Measurements from ENCODE around the gene ERGIC1.
"Not testable (repeated sequence)": the region's sequence is repeated elsewhere in the genome, so short reads cannot be mapped to it uniquely, and the experiment has no call there.

Gene ERGIC1

GRCh38 chr5:172846249-172846648 lies 12.2 kb downstream of the ERGIC1 start:
- DNase-seq (ENCODE audit: low read depth in 2 of 2, low spot score in 1 of 2): no peak

GRCh38 chr5:172846677-172847076 lies 12.6 kb downstream of the ERGIC1 start:
- DNase-seq (ENCODE audit: low read depth in 2 of 2, low spot score in 1 of 2): no peak

- not testable (repeated sequence) for DNase-seq (ENCODE audit: low read depth in 2 of 2, low spot score in 1 of 2)
Measured at GRCh38 chr5:172847584-172847983, 13.5 kb downstream of the ERGIC1 start.

GRCh38 chr5:172848419-172848818 lies 14.4 kb downstream of the ERGIC1 start:
- DNase-seq (ENCODE audit: low read depth in 2 of 2, low spot score in 1 of 2): no peak

- DNase-seq (ENCODE audit: low read depth in 2 of 2, low spot score in 1 of 2): no peak
Measured at GRCh38 chr5:172849606-172850453, 15.8 kb downstream of the ERGIC1 start.

- no peak for DNase-seq (ENCODE audit: low read depth in 2 of 2, low spot score in 1 of 2)
Measured at GRCh38 chr5:172850454-172850797, 16.4 kb downstream of the ERGIC1 start.

- not testable (repeated sequence) for DNase-seq (ENCODE audit: low read depth in 2 of 2, low spot score in 1 of 2)
Measured at GRCh38 chr5:172851254-172851653, 17.2 kb downstream of the ERGIC1 start.

- DNase-seq (ENCODE audit: low read depth in 2 of 2, low spot score in 1 of 2): no peak
Measured at GRCh38 chr5:172852490-172853354, 18.7 kb downstream of the ERGIC1 start.

GRCh38 chr5:172853355-172853975 lies 19.4 kb downstream of the ERGIC1 start:
- DNase-seq (ENCODE audit: low read depth in 2 of 2, low spot score in 1 of 2): no peak

- DNase-seq (ENCODE audit: low read depth in 2 of 2, low spot score in 1 of 2): no peak
Measured at GRCh38 chr5:172854451-172854871, 20.4 kb downstream of the ERGIC1 start.

GRCh38 chr5:172854971-172855370 lies 20.9 kb downstream of the ERGIC1 start:
- no peak for DNase-seq (ENCODE audit: low read depth in 2 of 2, low spot score in 1 of 2)

- DNase-seq (ENCODE audit: low read depth in 2 of 2, low spot score in 1 of 2): no peak
Measured at GRCh38 chr5:172855597-172856292, 21.7 kb downstream of the ERGIC1 start.

GRCh38 chr5:172856336-172856735 lies 22.3 kb downstream of the ERGIC1 start:
- no peak for DNase-seq (ENCODE audit: low read depth in 2 of 2, low spot score in 1 of 2)

- no peak for DNase-seq (ENCODE audit: low read depth in 2 of 2, low spot score in 1 of 2)
Measured at GRCh38 chr5:172857982-172858381, 23.9 kb downstream of the ERGIC1 start.

- no peak for DNase-seq (ENCODE audit: low read depth in 2 of 2, low spot score in 1 of 2)
Measured at GRCh38 chr5:172858511-172858989, 24.5 kb downstream of the ERGIC1 start.

GRCh38 chr5:172858990-172859811 lies 25.1 kb downstream of the ERGIC1 start:
- no peak for DNase-seq (ENCODE audit: low read depth in 2 of 2, low spot score in 1 of 2)

GRCh38 chr5:172859966-172860365 lies 25.9 kb downstream of the ERGIC1 start:
- no peak for DNase-seq (ENCODE audit: low read depth in 2 of 2, low spot score in 1 of 2)

GRCh38 chr5:172860520-172861443 lies 26.7 kb downstream of the ERGIC1 start:
- no peak for DNase-seq (ENCODE audit: low read depth in 2 of 2, low spot score in 1 of 2)

GRCh38 chr5:172861461-172861860 lies 27.4 kb downstream of the ERGIC1 start:
- no peak for DNase-seq (ENCODE audit: low read depth in 2 of 2, low spot score in 1 of 2)

All from stimulated activated CD8-positive, alpha-beta memory T cell treated with anti-CD3 and anti-CD28 coated beads, Interleukin-4, amount 100 ng/mL, for 1 hour (primary cell).